ENCODE measurements around the gene RTN4R.

RTN4R gene

GRCh38 chr22:20211997-20212753 is 55.9 kb downstream of the RTN4R start:
- DNase-seq = peak; percentile 69

GRCh38 chr22:20211409-20211996 is 56.6 kb downstream of the RTN4R start:
- no peak for DNase-seq

GRCh38 chr22:20210473-20211059 is 57.6 kb downstream of the RTN4R start:
- no peak for DNase-seq

- DNase-seq = no peak
Measured at GRCh38 chr22:20209761-20210250, 58.3 kb downstream of the RTN4R start.

GRCh38 chr22:20208713-20209310 is 59.3 kb downstream of the RTN4R start:
- DNase-seq = no peak

- no peak for DNase-seq
Measured at GRCh38 chr22:20207277-20208025, 60.7 kb downstream of the RTN4R start.

- DNase-seq = no peak
Measured at GRCh38 chr22:20206709-20207215, 61.4 kb downstream of the RTN4R start.

GRCh38 chr22:20205964-20206708 is 62.0 kb downstream of the RTN4R start:
- DNase-seq = peak; percentile 20

- DNase-seq = no peak
Measured at GRCh38 chr22:20205464-20205963, 62.6 kb downstream of the RTN4R start.

GRCh38 chr22:20204806-20205205 is 63.3 kb downstream of the RTN4R start:
- no peak for DNase-seq

GRCh38 chr22:20204311-20204710 is 63.8 kb downstream of the RTN4R start:
- DNase-seq = no peak

- no peak for DNase-seq
Measured at GRCh38 chr22:20203552-20204201, 64.4 kb downstream of the RTN4R start.

GRCh38 chr22:20203142-20203551 is 65.0 kb downstream of the RTN4R start:
- DNase-seq = no peak

GRCh38 chr22:20201837-20202392 is 66.2 kb downstream of the RTN4R start:
- no peak for DNase-seq

GRCh38 chr22:20199906-20200305 is 68.2 kb downstream of the RTN4R start:
- no peak for DNase-seq

- DNase-seq = no peak
Measured at GRCh38 chr22:20199413-20199842, 68.7 kb downstream of the RTN4R start.

GRCh38 chr22:20198557-20199319 is 69.4 kb downstream of the RTN4R start:
- no peak for DNase-seq

GRCh38 chr22:20197407-20198030 is 70.6 kb downstream of the RTN4R start:
- DNase-seq = no peak

GRCh38 chr22:20196094-20196842 is 71.8 kb downstream of the RTN4R start:
- DNase-seq = no peak
